ENCODE data around the gene KIAA0319L.

- TF ChIP-seq EZH2 (IDR thresholded peaks at IDR 0.05; ENCODE audit: low read depth): no peak
- TF ChIP-seq CTCF (conservative IDR thresholded peaks at IDR 0.05): no peak
Observed at GRCh38 chr1:35499652-35500176, 57.5 kb downstream of the KIAA0319L start.
